Measurements from ENCODE around the gene RALGAPA2.

GRCh38 chr20:20521736-20522135 is 190.7 kb downstream of the RALGAPA2 start:
- TF ChIP-seq ZNF121 (CRISPR knock-in tag; IDR thresholded peaks at IDR 0.05) (no peak), ZNF639 (CRISPR knock-in tag; conservative IDR thresholded peaks at IDR 0.05) (no peak), WIZ (CRISPR knock-in tag; IDR thresholded peaks at IDR 0.05) (no peak), ZNF556 (CRISPR knock-in tag; IDR thresholded peaks at IDR 0.05; ENCODE audit: borderline replicate concordance) (no peak), ZKSCAN8 (CRISPR knock-in tag; IDR thresholded peaks at IDR 0.05; ENCODE audit: borderline replicate concordance) (no peak), ZNF350 (CRISPR knock-in tag; IDR thresholded peaks at IDR 0.05; ENCODE audit: borderline replicate concordance, low read depth) (no peak), EZH2 (conservative IDR thresholded peaks at IDR 0.05; ENCODE audit: low read depth, low read length) (no peak)

Measured in HepG2 (cell line).